Stomach (tissue), 4 donors: ENCODE results near the gene RBPJ.
A peak's percentile ranks its signal among the peaks of the same experiment; 100 is the strongest.

ENCODE experiments used
- EP300 ChIP-seq: sonication (generic); formaldehyde crosslinking; IDR thresholded peaks from one replicate; pipeline ENCODE4 v1.6.1; 2017; ENCODE audit warnings: antibody characterized with exemption
- POLR2A ChIP-seq, 4 donors: fragments of 450-650 bp; IDR thresholded peaks; one replicate each; pipeline ENCODE4 v1.6.1; 2016; ENCODE audit warnings: antibody characterized with exemption in 4 of 4, control low read depth in 2 of 4, mild to moderate bottlenecking in 1 of 4, moderate library complexity in 1 of 4
- POLR2AphosphoS5 ChIP-seq, 3 donors: sonication (generic); formaldehyde crosslinking; IDR thresholded peaks; one replicate each; pipeline ENCODE4 v1.6.1; 2016; ENCODE audit warnings: antibody characterized with exemption in 3 of 3
- TF ChIP-seq, protein P1 (sequence below), 7 experiments: fragments of 450-650 bp in 4 of 7; fragments of 200-600 bp in 3 of 7; sonication (generic) in 3 of 7; IDR thresholded peaks; one replicate each; pipeline ENCODE4 v1.5.1; 2016 to 2019; ENCODE audit warnings: antibody characterized with exemption in 7 of 7, control low read depth in 2 of 7, mild to moderate bottlenecking in 1 of 7

DNA sequence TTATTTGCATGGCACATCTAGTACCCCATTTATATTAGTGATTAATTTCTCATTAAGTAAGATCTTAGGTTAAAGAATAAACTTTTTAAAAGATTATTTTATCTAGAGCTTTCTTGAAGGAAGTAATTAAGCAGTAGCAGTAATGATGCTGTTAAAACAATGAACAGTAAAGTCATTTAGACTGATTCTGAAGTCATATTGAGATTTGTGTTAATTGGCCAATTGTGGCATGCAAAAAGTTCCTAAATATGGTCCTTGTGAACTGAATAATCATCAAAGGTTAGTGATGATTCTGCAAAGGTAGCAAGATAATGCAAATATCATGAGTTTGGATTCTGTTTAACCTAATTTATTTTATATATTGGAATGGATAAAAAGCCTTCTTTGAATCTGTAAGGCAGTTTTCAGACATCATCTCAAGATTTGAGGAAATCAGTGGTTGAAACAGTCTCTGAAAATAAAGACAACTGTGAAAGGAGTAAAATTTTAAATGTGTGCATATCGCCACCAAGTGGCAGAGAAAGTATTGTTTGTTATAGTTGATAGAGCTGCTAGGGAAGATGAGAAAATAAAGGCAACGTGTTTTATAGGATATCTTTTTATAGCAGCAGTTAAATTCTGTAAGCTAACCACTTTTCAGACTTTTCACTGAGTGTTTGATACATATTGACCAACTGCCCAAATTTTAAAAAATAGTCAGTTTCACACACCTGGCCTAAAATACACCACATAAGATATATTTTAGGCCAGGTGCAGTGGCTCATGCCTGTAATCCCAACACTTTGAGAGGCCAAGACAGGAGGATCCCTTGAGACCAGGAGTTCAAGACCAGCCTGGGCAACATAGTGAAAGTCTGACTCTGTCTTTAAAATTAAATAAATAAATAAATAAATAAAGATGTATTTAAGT, 89.8 kb downstream of the RBPJ start:
- TF ChIP-seq POLR2A (IDR thresholded peaks at IDR 0.05), result no peak
- no peak for TF ChIP-seq POLR2AphosphoS5 (IDR thresholded peaks at IDR 0.05)
- TF ChIP-seq, protein P1, sequence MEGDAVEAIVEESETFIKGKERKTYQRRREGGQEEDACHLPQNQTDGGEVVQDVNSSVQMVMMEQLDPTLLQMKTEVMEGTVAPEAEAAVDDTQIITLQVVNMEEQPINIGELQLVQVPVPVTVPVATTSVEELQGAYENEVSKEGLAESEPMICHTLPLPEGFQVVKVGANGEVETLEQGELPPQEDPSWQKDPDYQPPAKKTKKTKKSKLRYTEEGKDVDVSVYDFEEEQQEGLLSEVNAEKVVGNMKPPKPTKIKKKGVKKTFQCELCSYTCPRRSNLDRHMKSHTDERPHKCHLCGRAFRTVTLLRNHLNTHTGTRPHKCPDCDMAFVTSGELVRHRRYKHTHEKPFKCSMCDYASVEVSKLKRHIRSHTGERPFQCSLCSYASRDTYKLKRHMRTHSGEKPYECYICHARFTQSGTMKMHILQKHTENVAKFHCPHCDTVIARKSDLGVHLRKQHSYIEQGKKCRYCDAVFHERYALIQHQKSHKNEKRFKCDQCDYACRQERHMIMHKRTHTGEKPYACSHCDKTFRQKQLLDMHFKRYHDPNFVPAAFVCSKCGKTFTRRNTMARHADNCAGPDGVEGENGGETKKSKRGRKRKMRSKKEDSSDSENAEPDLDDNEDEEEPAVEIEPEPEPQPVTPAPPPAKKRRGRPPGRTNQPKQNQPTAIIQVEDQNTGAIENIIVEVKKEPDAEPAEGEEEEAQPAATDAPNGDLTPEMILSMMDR (IDR thresholded peaks at IDR 0.05), result peak in 4 of 7 experiments; percentile 47 to 66 (median 56)
- TF ChIP-seq EP300, result no peak
